ENCODE measurements around the gene SMPD1.
A peak's percentile ranks its signal among the peaks of the same experiment; 100 is the strongest.
"Not testable (repeated sequence)": the region's sequence is repeated elsewhere in the genome, so short reads cannot be mapped to it uniquely, and the experiment has no call there.

The SMPD1 gene

GRCh38 chr11:6390718-6391469 lies 620 bp downstream of the SMPD1 start:
- DNase-seq, result peak; percentile 42

- no peak for DNase-seq
Observed at GRCh38 chr11:6391537-6392134, 1.4 kb downstream of the SMPD1 start.

GRCh38 chr11:6392251-6392650 lies 2.0 kb downstream of the SMPD1 start:
- not testable (repeated sequence) for DNase-seq

GRCh38 chr11:6393989-6394670 lies 3.9 kb downstream of the SMPD1 start:
- no peak for DNase-seq

GRCh38 chr11:6395470-6396060 lies 5.3 kb downstream of the SMPD1 start:
- no peak for DNase-seq

GRCh38 chr11:6397156-6397555 lies 6.9 kb downstream of the SMPD1 start:
- DNase-seq, result no peak

- no peak for DNase-seq
Observed at GRCh38 chr11:6397636-6398035, 7.4 kb downstream of the SMPD1 start.

GRCh38 chr11:6400431-6401345 lies 10.4 kb downstream of the SMPD1 start:
- no peak for DNase-seq

GRCh38 chr11:6401464-6401863 lies 11.2 kb downstream of the SMPD1 start:
- DNase-seq, result no peak

GRCh38 chr11:6402061-6402470 lies 11.8 kb downstream of the SMPD1 start:
- DNase-seq, result no peak

GRCh38 chr11:6402561-6402981 lies 12.3 kb downstream of the SMPD1 start:
- DNase-seq, result no peak

- no peak for DNase-seq
Observed at GRCh38 chr11:6403539-6403938, 13.3 kb downstream of the SMPD1 start.

- no peak for DNase-seq
Observed at GRCh38 chr11:6404342-6405051, 14.2 kb downstream of the SMPD1 start.

GRCh38 chr11:6405052-6405667 lies 14.9 kb downstream of the SMPD1 start:
- DNase-seq, result peak; percentile 54

- no peak for DNase-seq
Observed at GRCh38 chr11:6405846-6406245, 15.6 kb downstream of the SMPD1 start.

GRCh38 chr11:6406370-6406769 lies 16.1 kb downstream of the SMPD1 start:
- no peak for DNase-seq

GRCh38 chr11:6410695-6411430 lies 20.6 kb downstream of the SMPD1 start:
- DNase-seq, result no peak

GRCh38 chr11:6411594-6412031 lies 21.3 kb downstream of the SMPD1 start:
- no peak for DNase-seq

GRCh38 chr11:6413791-6414201 lies 23.5 kb downstream of the SMPD1 start:
- DNase-seq, result no peak

- DNase-seq, result no peak
Observed at GRCh38 chr11:6414874-6415328, 24.6 kb downstream of the SMPD1 start.

Data from DMS53 (cell line).